ENCODE results near the gene ADM.

ADM gene

DNA sequence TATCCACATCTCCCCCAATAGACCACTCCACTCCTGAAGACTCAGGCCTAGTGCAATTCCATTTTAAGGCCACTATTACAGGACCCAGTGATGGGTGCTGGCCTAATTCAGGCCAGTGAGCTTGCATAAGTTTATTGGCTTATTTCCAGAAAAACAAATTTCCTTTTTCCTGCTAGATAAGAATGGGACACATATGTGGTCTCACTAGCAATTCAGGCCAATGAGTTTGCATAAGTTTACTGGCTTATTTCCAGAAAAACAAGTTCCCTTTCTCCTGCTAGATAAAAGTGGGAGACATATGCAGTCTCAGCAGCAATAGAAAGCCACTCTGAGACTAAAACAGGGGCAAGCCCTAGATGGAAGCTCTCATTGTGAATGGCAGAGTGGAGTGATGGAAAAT lies 22.4 kb downstream of the ADM start:
- Histone ChIP-seq H3K4me1 (ENCODE audit: control insufficient read depth in 2 of 2, insufficient read depth in 2 of 2, low read length in 2 of 2) (peaks cover 15 to 38% of the 10 kb centered on the region in 2 donors), H3K4me3 (ENCODE audit: low read length in 2 of 2) (no peak overlapping the region), H3K27ac (ENCODE audit: low read depth in 2 of 2, low read length in 2 of 2) (peak overlapping the region; percentile 39 to 62), H3K9me3 (ENCODE audit: control insufficient read depth in 2 of 2, low read length in 2 of 2) (no peaks in the 10 kb centered on the region), H3K9ac (ENCODE audit: low read depth in 1 of 2, low read length in 2 of 2) (no peak overlapping the region), H3K36me3 (ENCODE audit: control insufficient read depth in 2 of 2, insufficient read depth in 2 of 2, low read length in 2 of 2) (no peaks in the 10 kb centered on the region), H3K27me3 (ENCODE audit: control insufficient read depth in 2 of 2, insufficient read depth in 2 of 2, low read length in 2 of 2) (no peaks in the 10 kb centered on the region)

GRCh38 chr11:10328314-10329098 lies 23.6 kb downstream of the ADM start:
- Histone ChIP-seq H3K9me3 (ENCODE audit: control insufficient read depth in 2 of 2, low read length in 2 of 2) (no peaks in the 10 kb centered on the region), H3K36me3 (ENCODE audit: control insufficient read depth in 2 of 2, insufficient read depth in 2 of 2, low read length in 2 of 2) (no peaks in the 10 kb centered on the region), H3K4me1 (ENCODE audit: control insufficient read depth in 2 of 2, insufficient read depth in 2 of 2, low read length in 2 of 2) (peaks cover 8 to 28% of the 10 kb centered on the region in 2 donors), H3K4me3 (ENCODE audit: low read length in 2 of 2) (no peak overlapping the region), H3K27me3 (ENCODE audit: control insufficient read depth in 2 of 2, insufficient read depth in 2 of 2, low read length in 2 of 2) (no peaks in the 10 kb centered on the region), H3K27ac (ENCODE audit: low read depth in 2 of 2, low read length in 2 of 2) (peak overlapping the region in 1 of 2 donors; percentile 42), H3K9ac (ENCODE audit: low read depth in 1 of 2, low read length in 2 of 2) (no peak overlapping the region)

DNA sequence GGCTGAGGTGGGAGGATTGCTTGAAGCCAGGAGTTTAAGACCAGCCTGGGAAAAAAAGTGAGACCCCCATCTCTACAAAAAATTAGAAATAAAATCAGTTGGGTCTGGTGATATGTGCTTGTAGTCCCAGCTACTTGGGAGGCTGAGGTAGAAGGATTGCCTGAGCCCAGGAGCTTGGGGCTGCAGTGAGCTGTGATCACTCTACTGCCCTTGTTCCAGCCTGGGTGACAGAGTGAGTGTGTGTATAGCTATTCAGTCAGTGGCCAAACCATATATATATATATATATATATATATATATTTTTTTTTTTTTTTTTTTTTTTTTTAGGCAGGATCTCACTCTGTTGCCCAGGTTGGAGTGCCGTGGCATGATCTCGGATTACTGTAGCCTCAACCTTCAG lies 24.5 kb downstream of the ADM start:
- H3K27ac ChIP-seq (ENCODE audit: low read depth in 2 of 2, low read length in 2 of 2): peak overlapping the region in 1 of 2 donors; percentile 38

GRCh38 chr11:10329935-10330334 lies 25.1 kb downstream of the ADM start:
- no peak overlapping the region for H3K27ac ChIP-seq (ENCODE audit: low read depth in 2 of 2, low read length in 2 of 2)
- no peak overlapping the region for H3K9ac ChIP-seq (ENCODE audit: low read depth in 1 of 2, low read length in 2 of 2)
- no peaks in the 10 kb centered on the region for H3K9me3 ChIP-seq (ENCODE audit: control insufficient read depth in 2 of 2, low read length in 2 of 2)
- no peaks in the 10 kb centered on the region for H3K36me3 ChIP-seq (ENCODE audit: control insufficient read depth in 2 of 2, insufficient read depth in 2 of 2, low read length in 2 of 2)
- H3K27me3 ChIP-seq (ENCODE audit: control insufficient read depth in 2 of 2, insufficient read depth in 2 of 2, low read length in 2 of 2): no peaks in the 10 kb centered on the region
- H3K4me3 ChIP-seq (ENCODE audit: low read length in 2 of 2): no peak overlapping the region
- peaks cover 8 to 28% of the 10 kb centered on the region in 2 donors for H3K4me1 ChIP-seq (ENCODE audit: control insufficient read depth in 2 of 2, insufficient read depth in 2 of 2, low read length in 2 of 2)

More for the DNA sequence above, 24.5 kb downstream of the ADM start:
- H3K9me3 ChIP-seq (ENCODE audit: control insufficient read depth in 2 of 2, low read length in 2 of 2): no peaks in the 10 kb centered on the region
- H3K4me1 ChIP-seq (ENCODE audit: control insufficient read depth in 2 of 2, insufficient read depth in 2 of 2, low read length in 2 of 2): peaks cover 8 to 28% of the 10 kb centered on the region in 2 donors
- H3K4me3 ChIP-seq (ENCODE audit: low read length in 2 of 2): no peak overlapping the region
- H3K9ac ChIP-seq (ENCODE audit: low read depth in 1 of 2, low read length in 2 of 2): no peak overlapping the region
- H3K36me3 ChIP-seq (ENCODE audit: control insufficient read depth in 2 of 2, insufficient read depth in 2 of 2, low read length in 2 of 2): no peaks in the 10 kb centered on the region
- no peaks in the 10 kb centered on the region for H3K27me3 ChIP-seq (ENCODE audit: control insufficient read depth in 2 of 2, insufficient read depth in 2 of 2, low read length in 2 of 2)

- no peak overlapping the region for H3K9ac ChIP-seq (ENCODE audit: low read depth in 1 of 2, low read length in 2 of 2)
- no peak overlapping the region for H3K4me3 ChIP-seq (ENCODE audit: low read length in 2 of 2)
- no peaks in the 10 kb centered on the region for H3K36me3 ChIP-seq (ENCODE audit: control insufficient read depth in 2 of 2, insufficient read depth in 2 of 2, low read length in 2 of 2)
- H3K27ac ChIP-seq (ENCODE audit: low read depth in 2 of 2, low read length in 2 of 2): no peak overlapping the region
- no peaks in the 10 kb centered on the region for H3K9me3 ChIP-seq (ENCODE audit: control insufficient read depth in 2 of 2, low read length in 2 of 2)
- H3K27me3 ChIP-seq (ENCODE audit: control insufficient read depth in 2 of 2, insufficient read depth in 2 of 2, low read length in 2 of 2): no peaks in the 10 kb centered on the region
- H3K4me1 ChIP-seq (ENCODE audit: control insufficient read depth in 2 of 2, insufficient read depth in 2 of 2, low read length in 2 of 2): peaks cover 7 to 17% of the 10 kb centered on the region in 2 donors
Observed at GRCh38 chr11:10331548-10332289, 26.8 kb downstream of the ADM start.

DNA sequence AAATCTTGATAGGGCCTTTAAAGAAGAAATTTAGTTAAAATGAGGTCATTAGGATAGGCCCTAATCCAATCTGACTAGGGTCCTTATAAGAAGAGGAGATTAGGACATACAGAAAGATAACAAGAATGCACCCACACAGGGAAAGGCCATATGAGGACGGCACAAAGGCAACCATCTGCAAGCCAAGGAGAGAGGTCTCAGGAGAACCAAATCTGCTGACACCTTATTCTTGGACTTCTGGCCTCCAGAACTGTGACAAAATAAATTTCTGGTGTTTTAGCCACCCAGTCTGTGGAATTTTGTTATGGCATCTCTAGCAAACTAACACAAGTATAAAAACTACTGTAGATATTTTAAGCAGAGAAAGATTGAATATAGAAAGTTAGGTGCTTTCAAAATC lies 28.6 kb downstream of the ADM start:
- Histone ChIP-seq H3K9me3 (ENCODE audit: control insufficient read depth in 2 of 2, low read length in 2 of 2) (no peaks in the 10 kb centered on the region), H3K36me3 (ENCODE audit: control insufficient read depth in 2 of 2, insufficient read depth in 2 of 2, low read length in 2 of 2) (no peaks in the 10 kb centered on the region), H3K4me3 (ENCODE audit: low read length in 2 of 2) (no peak overlapping the region), H3K9ac (ENCODE audit: low read depth in 1 of 2, low read length in 2 of 2) (no peak overlapping the region), H3K27ac (ENCODE audit: low read depth in 2 of 2, low read length in 2 of 2) (no peak overlapping the region), H3K27me3 (ENCODE audit: control insufficient read depth in 2 of 2, insufficient read depth in 2 of 2, low read length in 2 of 2) (no peaks in the 10 kb centered on the region), H3K4me1 (ENCODE audit: control insufficient read depth in 2 of 2, insufficient read depth in 2 of 2, low read length in 2 of 2) (peaks cover 0 to 9% of the 10 kb centered on the region in 2 donors)

DNA sequence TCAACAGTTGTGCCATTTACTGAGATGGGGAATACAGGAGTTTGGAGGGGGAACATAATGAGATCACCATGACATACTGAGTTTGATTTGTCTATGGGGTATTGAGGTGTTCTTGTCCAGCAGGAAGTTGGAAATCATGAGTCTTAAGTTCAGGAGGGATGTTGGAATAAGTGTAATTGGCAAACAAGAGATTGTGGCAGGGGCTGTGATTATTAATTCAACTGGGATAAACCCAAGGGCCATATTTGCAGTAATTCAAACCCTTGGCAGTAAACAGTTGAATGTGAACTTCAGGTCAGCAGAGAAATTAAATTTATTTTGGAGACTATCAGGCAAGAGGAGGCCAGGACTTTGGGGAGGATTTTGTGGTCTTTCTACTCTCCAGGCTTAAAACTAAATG lies 33.4 kb downstream of the ADM start:
- H3K27me3 ChIP-seq (ENCODE audit: control insufficient read depth in 2 of 2, insufficient read depth in 2 of 2, low read length in 2 of 2): no peaks in the 10 kb centered on the region
- H3K4me3 ChIP-seq (ENCODE audit: low read length in 2 of 2): no peak overlapping the region
- H3K36me3 ChIP-seq (ENCODE audit: control insufficient read depth in 2 of 2, insufficient read depth in 2 of 2, low read length in 2 of 2): no peaks in the 10 kb centered on the region
- H3K27ac ChIP-seq (ENCODE audit: low read depth in 2 of 2, low read length in 2 of 2): no peak overlapping the region
- H3K9me3 ChIP-seq (ENCODE audit: control insufficient read depth in 2 of 2, low read length in 2 of 2): no peaks in the 10 kb centered on the region
- no peak overlapping the region for H3K9ac ChIP-seq (ENCODE audit: low read depth in 1 of 2, low read length in 2 of 2)
- no peaks in the 10 kb centered on the region for H3K4me1 ChIP-seq (ENCODE audit: control insufficient read depth in 2 of 2, insufficient read depth in 2 of 2, low read length in 2 of 2)

DNA sequence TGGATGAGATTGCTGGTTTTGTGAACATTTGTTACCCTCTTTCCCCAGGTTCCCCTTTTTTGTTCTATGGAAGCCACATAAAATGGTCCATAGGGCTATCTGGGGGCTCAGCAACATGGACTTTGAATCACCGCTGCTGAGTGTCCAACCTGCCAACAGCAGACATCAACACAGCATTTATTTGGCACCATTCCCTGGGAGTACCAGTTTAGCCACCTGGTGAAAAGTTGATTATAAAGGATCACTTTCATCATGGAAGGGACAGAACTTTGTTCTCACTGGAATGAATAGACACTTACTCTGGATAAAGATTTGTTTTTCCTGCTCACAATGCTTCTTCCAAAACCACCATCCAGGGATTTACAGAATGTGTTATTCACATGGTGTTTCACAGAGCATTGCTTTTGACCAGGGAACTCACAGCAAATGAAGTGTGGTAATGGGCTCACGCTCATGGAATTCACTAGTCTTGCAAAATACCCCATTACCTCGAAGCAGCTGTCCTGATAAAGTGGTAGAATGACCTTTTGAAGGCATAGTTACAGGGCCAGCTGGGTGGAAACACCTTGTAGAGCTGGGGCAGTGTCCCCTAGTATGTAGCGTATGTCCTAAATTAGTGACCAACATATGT lies 43.9 kb downstream of the ADM start:
- Histone ChIP-seq H3K36me3 (ENCODE audit: control insufficient read depth in 2 of 2, insufficient read depth in 2 of 2, low read length in 2 of 2) (no peaks in the 10 kb centered on the region), H3K27me3 (ENCODE audit: control insufficient read depth in 2 of 2, insufficient read depth in 2 of 2, low read length in 2 of 2) (no peaks in the 10 kb centered on the region), H3K9me3 (ENCODE audit: control insufficient read depth in 2 of 2, low read length in 2 of 2) (no peaks in the 10 kb centered on the region), H3K4me3 (ENCODE audit: low read length in 2 of 2) (no peak overlapping the region), H3K4me1 (ENCODE audit: control insufficient read depth in 2 of 2, insufficient read depth in 2 of 2, low read length in 2 of 2) (peaks cover 5 to 6% of the 10 kb centered on the region in 2 donors), H3K27ac (ENCODE audit: low read depth in 2 of 2, low read length in 2 of 2) (no peak overlapping the region), H3K9ac (ENCODE audit: low read depth in 1 of 2, low read length in 2 of 2) (no peak overlapping the region)

DNA sequence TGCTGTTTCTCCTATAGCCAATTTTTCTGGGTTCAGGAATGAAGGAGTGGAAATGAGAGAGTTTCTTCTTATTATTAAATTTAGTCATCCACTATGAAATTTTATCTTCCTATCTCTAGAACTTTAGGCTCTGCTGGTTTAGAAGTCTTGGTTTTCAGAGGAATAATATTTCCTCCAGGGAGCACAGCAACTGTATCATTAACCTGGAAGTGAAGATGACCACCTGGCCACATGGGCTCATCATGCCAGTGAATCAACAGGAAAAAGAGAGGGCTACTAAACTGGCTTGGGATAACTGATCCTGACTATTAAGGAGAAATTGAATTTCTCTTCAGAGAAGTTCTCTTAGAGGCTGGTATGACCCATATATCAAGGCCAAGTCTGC lies 44.4 kb downstream of the ADM start:
- H3K27me3 ChIP-seq (ENCODE audit: control insufficient read depth in 2 of 2, insufficient read depth in 2 of 2, low read length in 2 of 2): no peaks in the 10 kb centered on the region
- H3K36me3 ChIP-seq (ENCODE audit: control insufficient read depth in 2 of 2, insufficient read depth in 2 of 2, low read length in 2 of 2): no peaks in the 10 kb centered on the region
- H3K27ac ChIP-seq (ENCODE audit: low read depth in 2 of 2, low read length in 2 of 2): no peak overlapping the region
- H3K9ac ChIP-seq (ENCODE audit: low read depth in 1 of 2, low read length in 2 of 2): no peak overlapping the region
- no peak overlapping the region for H3K4me3 ChIP-seq (ENCODE audit: low read length in 2 of 2)
- peaks cover 5 to 6% of the 10 kb centered on the region in 2 donors for H3K4me1 ChIP-seq (ENCODE audit: control insufficient read depth in 2 of 2, insufficient read depth in 2 of 2, low read length in 2 of 2)
- no peaks in the 10 kb centered on the region for H3K9me3 ChIP-seq (ENCODE audit: control insufficient read depth in 2 of 2, low read length in 2 of 2)

DNA sequence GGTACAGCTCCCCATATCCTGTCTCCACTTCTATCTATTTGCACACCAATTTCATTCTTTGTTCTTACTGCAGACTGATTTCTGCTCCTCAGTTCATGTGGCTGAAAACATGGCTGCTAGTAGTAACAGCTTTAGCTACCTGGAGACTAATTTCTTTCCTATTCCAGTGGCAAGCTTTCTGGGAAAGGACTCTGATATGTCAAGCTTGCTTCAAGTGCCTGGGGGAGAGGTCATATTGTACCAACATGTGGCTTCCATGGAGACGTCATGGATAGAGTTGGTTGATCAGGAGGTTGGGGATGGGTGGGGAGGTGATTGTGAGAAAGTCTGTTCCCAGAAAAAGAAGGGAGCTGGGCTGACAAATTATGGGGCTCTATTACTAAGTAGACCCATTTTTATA lies 44.9 kb downstream of the ADM start:
- H3K9me3 ChIP-seq (ENCODE audit: control insufficient read depth in 2 of 2, low read length in 2 of 2): no peaks in the 10 kb centered on the region
- no peaks in the 10 kb centered on the region for H3K36me3 ChIP-seq (ENCODE audit: control insufficient read depth in 2 of 2, insufficient read depth in 2 of 2, low read length in 2 of 2)
- no peak overlapping the region for H3K4me3 ChIP-seq (ENCODE audit: low read length in 2 of 2)

More for the DNA sequence above, 44.9 kb downstream of the ADM start:
- H3K4me1 ChIP-seq (ENCODE audit: control insufficient read depth in 2 of 2, insufficient read depth in 2 of 2, low read length in 2 of 2): peaks cover 5 to 6% of the 10 kb centered on the region in 2 donors
- H3K27me3 ChIP-seq (ENCODE audit: control insufficient read depth in 2 of 2, insufficient read depth in 2 of 2, low read length in 2 of 2): no peaks in the 10 kb centered on the region
- no peak overlapping the region for H3K9ac ChIP-seq (ENCODE audit: low read depth in 1 of 2, low read length in 2 of 2)
- no peak overlapping the region for H3K27ac ChIP-seq (ENCODE audit: low read depth in 2 of 2, low read length in 2 of 2)

All from mucosa of rectum (tissue), 2 donors.